ENCODE results near the gene TTC3.
A peak's percentile ranks its signal among the peaks of the same experiment; 100 is the strongest.
"Not testable (repeated sequence)": the region's sequence is repeated elsewhere in the genome, so short reads cannot be mapped to it uniquely, and the experiment has no call there.

The TTC3 gene, protein sequence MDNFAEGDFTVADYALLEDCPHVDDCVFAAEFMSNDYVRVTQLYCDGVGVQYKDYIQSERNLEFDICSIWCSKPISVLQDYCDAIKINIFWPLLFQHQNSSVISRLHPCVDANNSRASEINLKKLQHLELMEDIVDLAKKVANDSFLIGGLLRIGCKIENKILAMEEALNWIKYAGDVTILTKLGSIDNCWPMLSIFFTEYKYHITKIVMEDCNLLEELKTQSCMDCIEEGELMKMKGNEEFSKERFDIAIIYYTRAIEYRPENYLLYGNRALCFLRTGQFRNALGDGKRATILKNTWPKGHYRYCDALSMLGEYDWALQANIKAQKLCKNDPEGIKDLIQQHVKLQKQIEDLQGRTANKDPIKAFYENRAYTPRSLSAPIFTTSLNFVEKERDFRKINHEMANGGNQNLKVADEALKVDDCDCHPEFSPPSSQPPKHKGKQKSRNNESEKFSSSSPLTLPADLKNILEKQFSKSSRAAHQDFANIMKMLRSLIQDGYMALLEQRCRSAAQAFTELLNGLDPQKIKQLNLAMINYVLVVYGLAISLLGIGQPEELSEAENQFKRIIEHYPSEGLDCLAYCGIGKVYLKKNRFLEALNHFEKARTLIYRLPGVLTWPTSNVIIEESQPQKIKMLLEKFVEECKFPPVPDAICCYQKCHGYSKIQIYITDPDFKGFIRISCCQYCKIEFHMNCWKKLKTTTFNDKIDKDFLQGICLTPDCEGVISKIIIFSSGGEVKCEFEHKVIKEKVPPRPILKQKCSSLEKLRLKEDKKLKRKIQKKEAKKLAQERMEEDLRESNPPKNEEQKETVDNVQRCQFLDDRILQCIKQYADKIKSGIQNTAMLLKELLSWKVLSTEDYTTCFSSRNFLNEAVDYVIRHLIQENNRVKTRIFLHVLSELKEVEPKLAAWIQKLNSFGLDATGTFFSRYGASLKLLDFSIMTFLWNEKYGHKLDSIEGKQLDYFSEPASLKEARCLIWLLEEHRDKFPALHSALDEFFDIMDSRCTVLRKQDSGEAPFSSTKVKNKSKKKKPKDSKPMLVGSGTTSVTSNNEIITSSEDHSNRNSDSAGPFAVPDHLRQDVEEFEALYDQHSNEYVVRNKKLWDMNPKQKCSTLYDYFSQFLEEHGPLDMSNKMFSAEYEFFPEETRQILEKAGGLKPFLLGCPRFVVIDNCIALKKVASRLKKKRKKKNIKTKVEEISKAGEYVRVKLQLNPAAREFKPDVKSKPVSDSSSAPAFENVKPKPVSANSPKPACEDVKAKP (N-terminal part only)

DNA sequence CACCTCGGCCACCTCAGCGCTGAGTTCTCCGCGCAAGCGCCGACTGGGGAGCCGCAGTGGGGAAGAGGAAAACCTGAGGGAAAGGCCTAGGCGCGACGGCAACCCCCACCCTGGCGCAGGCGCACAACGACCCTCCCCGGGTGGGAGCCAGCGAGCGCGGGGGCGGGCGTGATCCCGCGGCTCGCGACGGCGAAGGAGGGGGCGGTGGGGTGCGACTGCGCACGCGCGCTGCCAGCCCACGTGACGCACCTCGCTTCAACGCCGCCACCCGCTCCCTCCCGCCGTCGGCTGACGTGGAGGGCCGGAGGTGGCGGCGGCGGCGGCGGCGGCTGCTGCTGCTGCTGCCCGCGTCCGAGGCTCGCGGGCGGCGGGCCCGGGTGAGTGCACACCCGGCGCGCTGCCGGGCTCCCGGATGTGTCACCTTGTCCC, at the start of gene TTC3, which contains the start of gene PIGP:
Gene TTC3 (plus strand): TSS at position 267 of the 429 bp plus-strand sequence. CDS start 14,004 bp downstream, outside the sequence.
Gene PIGP (minus strand): TSS at position 84 of the 429 bp plus-strand sequence. CDS start 556 bp downstream, outside the sequence.
- DNase-seq = peak; percentile 95

DNA sequence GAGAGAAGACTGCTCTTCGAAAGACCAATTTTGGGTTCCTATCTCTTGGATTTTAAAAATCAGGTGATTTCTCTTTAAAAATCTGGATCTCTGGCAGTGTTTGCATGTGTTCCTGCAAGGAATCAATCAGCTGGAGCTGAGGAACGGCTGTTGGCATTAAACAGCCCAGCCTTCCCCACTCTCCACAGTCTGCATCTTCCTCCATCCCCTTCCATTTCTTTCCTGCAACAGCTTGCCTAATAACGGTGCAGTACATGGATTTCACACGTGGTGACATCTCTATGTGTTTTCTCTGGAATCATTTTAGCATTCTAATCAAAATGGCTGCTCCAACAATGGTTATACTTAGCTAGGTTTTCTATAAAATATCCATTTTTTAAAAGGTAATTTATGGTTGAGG, 46.6 kb upstream of the TTC3 start:
- DNase-seq = no peak

DNA sequence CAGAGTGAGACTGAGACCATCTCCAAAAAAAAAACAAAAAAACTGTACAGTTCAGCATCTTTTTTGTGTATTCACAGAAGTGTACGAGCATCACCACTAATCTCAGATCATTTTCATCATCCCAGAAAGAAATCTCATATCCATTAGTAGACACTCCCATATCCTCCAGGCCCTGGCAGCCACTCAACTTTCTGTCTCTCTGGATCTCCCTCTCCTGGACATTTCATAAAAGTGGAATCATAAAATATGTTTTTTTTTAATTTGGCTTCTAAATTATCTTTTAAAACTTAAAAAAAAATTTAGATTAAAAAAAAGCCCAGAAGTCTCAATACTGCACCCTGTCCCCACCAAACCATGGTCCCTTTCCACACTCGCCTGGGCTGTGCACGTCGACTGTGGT, 44.5 kb upstream of the TTC3 start:
- no peak for DNase-seq

DNA sequence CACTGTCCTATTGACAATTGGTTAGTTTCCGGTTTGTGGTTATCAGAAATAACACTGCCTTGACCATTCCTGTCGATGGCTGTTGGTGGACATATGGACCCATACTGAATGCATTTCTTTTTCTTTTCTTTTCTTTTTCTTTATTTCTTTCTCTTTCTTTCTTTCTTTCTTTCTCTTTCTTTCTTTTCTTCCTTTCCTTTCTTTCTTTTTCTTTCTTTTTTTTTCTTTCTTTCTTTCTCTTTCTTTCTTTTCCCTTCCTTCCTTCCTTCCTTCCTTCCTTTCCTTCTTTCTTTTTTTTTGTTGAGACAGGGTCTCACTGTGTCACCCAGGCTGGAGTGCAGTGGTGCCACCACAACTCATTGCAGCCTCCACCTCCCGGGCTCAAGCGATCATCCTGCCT, 42.2 kb upstream of the TTC3 start:
- no peak for DNase-seq

DNA sequence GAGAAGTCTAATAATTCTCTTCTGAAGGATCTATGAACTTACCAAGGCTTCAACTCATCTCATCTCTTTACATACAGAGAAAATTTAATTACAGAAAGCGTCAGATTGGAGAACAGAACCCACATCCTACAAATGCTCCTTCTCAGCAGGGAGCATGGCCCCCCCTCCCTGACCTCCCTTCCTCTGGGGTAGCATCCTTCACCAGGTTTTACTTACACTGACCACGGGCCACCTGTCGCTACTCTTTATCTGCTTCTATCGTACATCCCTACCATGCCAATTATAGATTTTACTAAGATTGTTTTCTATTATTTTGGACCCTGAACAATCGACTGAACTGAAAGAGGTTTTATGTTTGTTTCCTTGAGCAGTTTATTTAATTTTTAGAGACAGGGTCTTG, 40.8 kb upstream of the TTC3 start:
- no peak for DNase-seq

- DNase-seq = no peak
Measured at GRCh38 chr21:37032877-37033471, 40.1 kb upstream of the TTC3 start.

GRCh38 chr21:37034394-37034793, 38.7 kb upstream of the TTC3 start:
- not testable (repeated sequence) for DNase-seq

DNA sequence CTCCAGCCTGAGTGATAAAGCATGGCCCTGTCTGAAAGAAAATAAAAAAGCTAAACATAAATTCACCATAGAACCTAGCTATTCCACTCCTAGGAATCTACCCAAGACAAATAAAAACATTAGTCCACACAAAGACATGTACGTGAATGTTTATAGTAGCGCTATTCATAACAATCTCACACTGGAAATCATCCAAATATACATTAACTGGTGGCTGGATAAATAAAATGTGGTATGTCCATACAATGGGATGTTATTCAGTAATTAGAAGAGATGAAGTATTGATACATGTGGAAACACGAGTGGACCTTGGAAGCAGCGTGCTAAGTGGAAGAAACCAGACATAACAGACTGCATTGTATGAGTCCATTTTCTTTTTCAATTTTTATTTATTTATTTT, 36.9 kb upstream of the TTC3 start:
- DNase-seq = no peak

DNA sequence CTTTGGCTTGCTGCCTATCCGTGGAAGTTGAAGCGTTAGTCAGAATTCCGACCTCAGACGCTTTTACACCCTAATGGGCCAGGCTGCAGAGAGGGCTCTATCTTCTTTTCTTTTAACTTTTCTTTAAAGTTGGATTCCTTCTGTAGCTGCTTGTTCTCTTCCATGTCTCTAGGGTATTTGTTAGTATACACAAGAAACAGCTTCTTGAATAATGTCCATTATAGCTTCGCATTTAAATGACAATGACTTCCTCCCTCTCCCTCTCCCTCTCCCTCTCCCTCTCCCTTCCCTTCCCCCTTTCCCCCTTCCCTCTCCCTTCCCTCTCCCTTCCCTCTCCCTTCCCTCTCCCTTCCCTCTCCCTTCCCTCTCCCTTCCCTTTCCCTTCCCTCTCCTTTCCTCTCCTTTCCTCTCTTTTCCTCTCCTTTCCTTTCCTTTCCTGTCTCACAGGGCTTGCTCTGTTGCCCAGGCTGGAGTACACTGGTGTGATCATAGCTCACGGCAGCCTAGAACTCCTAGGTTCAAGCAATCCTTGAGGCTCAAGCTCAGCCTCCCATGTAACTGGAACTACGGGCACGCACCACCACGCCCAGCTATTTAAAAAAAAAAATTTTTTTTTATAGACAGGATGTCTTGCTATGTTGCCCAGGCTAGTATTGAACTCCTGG, 33.5 kb upstream of the TTC3 start:
- DNase-seq = no peak

GRCh38 chr21:37040212-37040611, 32.8 kb upstream of the TTC3 start:
- no peak for DNase-seq

- DNase-seq = no peak
Measured at GRCh38 chr21:37041706-37042271, 31.3 kb upstream of the TTC3 start.

GRCh38 chr21:37043818-37044217, 29.2 kb upstream of the TTC3 start:
- no peak for DNase-seq

- DNase-seq = no peak
Measured at GRCh38 chr21:37044643-37045042, 28.4 kb upstream of the TTC3 start.

DNA sequence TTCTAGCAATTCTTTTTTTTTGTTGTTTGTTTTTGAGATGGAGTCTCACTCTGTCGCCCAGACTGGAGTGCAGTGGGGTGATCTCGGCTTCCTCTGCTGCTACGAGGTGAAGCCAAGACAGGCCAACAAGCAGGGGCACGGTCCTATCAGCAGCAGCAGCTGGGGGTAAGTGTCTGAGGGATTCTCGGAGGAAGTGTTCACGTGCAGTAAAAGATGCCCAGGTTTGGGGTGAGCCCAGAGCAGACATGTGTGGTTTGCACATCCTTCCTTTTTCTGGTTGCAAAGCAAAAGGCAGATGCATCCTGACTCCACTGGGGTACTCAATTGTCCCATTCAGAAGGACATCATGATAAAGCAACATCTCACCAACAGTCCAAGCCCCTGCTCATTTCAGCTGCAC, 27.9 kb upstream of the TTC3 start:
- peak; percentile 25 for DNase-seq

GRCh38 chr21:37045556-37045955, 27.5 kb upstream of the TTC3 start:
- no peak for DNase-seq

DNA sequence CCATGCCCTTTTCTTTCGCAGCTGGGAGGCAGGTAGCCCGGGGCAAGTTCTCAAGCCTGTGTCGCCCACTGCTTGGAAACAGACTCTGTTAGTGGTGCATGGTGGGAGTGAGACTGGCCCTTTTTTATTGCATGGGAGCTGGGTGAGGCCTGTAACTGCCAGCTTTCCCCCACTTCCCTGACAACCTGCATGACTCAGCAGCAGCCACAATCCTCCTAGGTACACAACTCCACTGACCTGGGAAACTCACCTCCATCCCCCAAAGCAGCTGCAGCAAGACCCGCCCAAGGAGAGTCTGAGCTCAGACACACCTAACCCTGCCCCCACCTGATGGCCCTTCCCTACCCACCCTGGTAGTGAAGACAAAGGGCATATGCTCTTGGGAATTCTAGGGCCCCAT, 26.0 kb upstream of the TTC3 start:
- DNase-seq = no peak

- not testable (repeated sequence) for DNase-seq
Measured at GRCh38 chr21:37049741-37050140, 23.3 kb upstream of the TTC3 start.

- no peak for DNase-seq
Measured at GRCh38 chr21:37055271-37055855, 17.7 kb upstream of the TTC3 start.

GRCh38 chr21:37057614-37058013, 15.4 kb upstream of the TTC3 start:
- no peak for DNase-seq

GRCh38 chr21:37058261-37058660, 14.8 kb upstream of the TTC3 start:
- no peak for DNase-seq

- no peak for DNase-seq
Measured at GRCh38 chr21:37059181-37059580, 13.9 kb upstream of the TTC3 start.

All from CD4-positive, alpha-beta T cell treated with Interferon gamma for 1 hour (primary cell).